NB4 (cell line): ENCODE results near the gene PAXIP1.

Experiments used
- TF ChIP-seq, protein P1 (sequence below): IDR thresholded peaks from one replicate; pipeline ENCODE4 v1.5.1; 2012; ENCODE audit warnings: low read depth, low read length
- TF ChIP-seq, protein P2 (sequence below): IDR thresholded peaks from 2 replicates; pipeline ENCODE4 v1.6.1; 2011; ENCODE audit warnings: low read depth, low read length

DNA sequence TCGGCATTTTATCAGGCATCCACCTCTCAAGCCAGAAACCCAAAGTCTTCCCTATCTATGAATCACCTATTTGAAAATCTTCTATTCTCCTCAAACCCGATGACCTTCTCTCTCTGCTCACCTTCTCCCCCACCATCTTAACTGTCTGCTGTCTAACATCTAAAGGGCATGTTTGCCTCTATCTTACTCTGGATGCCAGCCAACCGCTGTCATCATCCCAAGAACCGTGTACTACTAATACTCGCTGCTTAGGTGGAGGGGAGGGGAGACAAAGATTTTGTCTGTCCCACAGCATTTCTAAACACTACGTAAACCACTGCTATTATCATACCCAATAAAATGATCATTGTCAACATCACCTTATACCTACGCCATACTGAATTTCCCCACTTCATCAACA is 29.5 kb downstream of the PAXIP1 start:
- TF ChIP-seq, protein P1, sequence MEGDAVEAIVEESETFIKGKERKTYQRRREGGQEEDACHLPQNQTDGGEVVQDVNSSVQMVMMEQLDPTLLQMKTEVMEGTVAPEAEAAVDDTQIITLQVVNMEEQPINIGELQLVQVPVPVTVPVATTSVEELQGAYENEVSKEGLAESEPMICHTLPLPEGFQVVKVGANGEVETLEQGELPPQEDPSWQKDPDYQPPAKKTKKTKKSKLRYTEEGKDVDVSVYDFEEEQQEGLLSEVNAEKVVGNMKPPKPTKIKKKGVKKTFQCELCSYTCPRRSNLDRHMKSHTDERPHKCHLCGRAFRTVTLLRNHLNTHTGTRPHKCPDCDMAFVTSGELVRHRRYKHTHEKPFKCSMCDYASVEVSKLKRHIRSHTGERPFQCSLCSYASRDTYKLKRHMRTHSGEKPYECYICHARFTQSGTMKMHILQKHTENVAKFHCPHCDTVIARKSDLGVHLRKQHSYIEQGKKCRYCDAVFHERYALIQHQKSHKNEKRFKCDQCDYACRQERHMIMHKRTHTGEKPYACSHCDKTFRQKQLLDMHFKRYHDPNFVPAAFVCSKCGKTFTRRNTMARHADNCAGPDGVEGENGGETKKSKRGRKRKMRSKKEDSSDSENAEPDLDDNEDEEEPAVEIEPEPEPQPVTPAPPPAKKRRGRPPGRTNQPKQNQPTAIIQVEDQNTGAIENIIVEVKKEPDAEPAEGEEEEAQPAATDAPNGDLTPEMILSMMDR, result no peak
- TF ChIP-seq, protein P2, sequence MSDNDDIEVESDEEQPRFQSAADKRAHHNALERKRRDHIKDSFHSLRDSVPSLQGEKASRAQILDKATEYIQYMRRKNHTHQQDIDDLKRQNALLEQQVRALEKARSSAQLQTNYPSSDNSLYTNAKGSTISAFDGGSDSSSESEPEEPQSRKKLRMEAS, result no peak
